GF-D8 (cell line): ENCODE data around the gene VRK2.
A peak's percentile ranks its signal among the peaks of the same experiment; 100 is the strongest.

Experiments
- DNase-seq: peaks from one replicate; lab custom pipeline; 2025; lab: John Stamatoyannopoulos, UW

The VRK2 gene

DNA sequence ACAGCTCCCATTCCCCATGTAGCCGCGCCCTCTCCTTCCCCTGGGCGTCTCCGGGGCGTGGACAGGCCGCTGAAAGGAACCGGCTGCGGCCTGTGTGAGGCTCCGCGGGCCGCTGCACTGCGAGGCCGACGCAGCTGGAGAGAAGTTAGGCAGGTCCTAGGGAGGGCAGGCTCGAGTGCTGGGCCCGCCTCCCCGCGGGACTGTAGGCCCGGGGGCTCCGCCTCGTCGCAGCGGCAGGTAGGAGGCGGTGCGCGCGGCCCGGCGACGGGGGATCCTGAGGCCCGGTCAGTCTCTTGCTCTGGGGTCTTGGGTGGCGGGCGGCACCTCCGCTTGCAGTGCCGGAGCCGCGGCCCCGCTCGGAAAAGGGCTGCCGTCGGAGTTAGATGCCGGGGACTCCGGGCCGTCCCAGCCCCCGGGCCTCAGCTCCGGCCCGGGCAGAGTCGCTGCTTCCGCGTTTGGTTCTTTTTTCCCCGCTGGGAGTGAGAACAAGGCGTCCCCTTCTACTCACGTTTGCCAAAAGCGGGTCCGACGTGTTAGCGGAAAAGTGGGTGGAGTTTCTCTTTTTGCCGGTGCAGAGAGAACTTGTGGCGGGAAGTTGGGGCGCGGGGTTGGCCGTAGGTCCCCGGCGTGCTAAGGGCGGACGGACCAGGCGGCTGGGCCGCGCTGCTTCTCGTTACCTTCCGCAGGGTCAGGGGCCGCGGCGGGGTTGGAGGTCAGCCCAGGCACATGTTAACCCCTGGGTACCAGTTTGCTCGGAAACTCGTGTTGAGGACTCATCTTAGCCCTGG, at the start of gene VRK2:
Gene VRK2 (plus strand): TSS at position 222 of the 788 bp plus-strand sequence. CDS start 2,026 bp downstream, outside the sequence.
- DNase-seq: peak; percentile 86

DNA sequence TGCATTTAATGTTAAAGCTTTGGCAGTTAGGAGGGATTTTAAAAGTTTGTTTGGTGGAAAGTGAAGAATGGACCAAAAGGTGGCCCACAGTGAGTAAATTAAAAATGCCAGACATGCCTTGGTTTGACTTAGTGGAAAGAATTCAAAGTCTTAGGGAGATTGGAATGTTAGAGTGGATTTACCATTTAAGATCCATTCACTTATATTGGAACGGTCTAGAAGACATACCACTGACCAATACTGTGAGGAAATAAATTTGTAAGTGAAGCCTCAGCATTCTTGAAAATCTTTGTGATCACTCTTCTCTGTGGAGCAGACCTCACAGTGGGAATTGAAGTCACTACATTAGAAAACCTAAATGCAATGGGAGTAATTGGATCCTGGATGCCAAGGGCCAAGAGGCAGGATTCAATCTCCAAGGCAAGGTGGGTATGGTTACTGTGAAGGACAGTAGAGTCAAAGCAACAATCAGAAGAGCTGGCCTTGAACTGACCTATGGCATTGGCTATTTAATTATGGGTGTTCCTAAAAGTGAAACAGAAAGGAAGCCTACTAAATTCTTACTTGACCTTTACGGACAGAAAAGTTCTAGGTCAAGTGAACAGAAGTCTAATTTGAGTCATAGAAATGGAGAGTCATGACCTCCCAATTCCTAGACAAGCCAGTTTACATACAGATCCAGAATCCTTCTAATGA, 40.2 kb upstream of the VRK2 start:
- DNase-seq: no peak

DNA sequence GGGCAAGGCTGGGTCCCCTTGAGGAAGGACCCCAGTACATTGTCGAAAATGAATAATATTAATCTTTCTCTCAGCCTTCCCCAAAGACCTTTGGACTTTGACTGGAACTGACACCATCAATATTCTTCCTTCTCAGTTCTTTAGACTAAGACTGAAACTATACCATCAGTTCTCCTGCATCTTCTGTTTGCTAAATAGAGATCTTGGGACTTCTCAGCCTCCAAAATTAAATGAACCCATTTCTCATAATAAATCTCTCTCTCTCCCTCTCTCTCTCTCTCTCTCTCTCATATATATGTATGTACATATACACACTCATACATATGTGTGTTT, 39.7 kb upstream of the VRK2 start:
- no peak for DNase-seq

DNA sequence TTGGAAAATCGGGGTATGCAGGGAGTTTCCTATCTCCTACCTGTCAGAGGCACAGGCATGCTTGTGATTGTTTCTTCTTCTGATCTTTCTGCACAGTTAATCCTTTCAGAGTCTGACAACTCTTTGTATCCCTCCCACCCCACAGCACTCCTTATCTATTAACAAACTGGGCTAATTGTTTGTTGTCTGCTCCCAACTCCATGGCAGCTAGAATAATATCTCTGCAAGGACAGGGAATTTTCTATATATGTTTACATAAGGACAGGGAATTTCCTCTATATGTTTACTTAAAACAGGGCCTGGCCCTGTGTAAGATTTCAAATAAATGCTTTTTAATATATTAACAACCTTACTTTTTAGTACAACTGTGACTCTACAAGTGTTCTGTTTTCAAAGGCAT, 36.0 kb upstream of the VRK2 start:
- DNase-seq: no peak

DNA sequence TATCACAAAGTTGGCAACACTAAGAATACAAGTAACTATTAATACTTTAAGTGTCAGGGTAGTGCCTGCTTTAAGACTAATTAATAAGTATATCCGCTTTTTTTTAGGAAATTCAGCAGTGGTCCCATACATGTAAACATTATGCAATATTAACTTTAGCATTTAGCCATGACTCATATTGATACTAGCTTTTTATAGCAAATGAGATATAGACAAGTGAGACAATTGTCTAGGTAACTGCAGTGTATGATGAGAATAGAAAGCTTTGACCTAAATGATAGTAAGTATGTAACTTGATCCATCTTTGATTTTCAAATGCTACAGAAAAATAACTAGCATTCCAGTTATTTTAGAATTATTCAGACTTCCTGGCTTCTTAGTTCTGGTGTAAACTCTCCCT, 27.4 kb upstream of the VRK2 start:
- no peak for DNase-seq

DNA sequence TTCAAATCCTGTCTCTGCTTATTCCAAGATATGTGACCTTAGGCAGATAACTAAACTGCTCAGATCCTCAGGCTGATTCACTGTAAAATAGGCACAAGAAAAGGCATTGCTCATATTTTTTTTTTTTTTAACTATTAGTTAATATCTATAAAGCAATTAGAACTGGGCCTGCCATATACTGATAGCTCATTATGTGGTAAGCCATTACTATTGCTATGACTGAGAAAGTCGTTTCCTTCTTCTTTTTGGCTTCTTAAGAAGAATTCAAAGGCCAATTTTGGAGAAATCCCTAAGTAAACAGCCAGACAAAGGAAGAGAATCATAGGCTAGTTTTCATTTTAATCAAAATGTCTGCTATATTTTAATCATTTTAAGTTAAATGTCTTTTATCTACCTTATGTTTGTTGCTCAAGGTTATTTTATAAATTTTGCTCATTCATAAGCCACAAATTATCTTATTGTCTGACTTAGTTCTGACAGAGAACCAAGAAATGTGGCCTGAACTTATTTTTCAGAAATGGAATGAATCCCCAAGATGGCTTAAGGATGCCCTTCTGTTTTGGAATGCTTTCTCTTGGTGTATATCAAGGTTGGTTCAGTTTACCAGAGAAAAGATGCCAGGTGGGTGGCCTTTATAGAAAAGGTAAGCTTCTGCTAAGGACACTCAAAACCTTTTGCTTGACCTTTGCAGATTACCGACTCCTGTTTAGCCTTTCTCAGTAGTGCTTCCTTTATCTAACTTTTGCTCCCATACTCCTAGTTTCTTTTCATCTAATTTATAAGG, 21.3 kb upstream of the VRK2 start:
- DNase-seq: no peak

DNA sequence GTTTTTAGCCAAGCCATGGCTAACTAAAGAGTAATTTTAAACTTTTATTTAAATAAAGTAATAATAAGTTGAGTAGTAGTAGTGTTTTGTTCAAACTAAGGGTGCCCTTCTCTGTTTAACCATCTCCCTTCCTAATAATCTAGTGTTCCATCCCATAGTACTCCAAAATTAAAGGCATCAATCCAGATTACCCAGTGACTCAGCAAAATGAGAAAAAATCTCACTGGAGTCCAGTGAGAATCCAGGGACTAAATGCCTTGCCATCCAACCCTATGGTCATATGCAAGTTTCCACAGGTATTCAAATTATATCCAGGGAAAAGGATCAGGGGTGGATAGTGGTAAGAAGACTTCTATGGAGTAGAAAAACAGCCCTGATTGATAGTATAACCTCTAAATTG, 19.6 kb upstream of the VRK2 start:
- DNase-seq: no peak

DNA sequence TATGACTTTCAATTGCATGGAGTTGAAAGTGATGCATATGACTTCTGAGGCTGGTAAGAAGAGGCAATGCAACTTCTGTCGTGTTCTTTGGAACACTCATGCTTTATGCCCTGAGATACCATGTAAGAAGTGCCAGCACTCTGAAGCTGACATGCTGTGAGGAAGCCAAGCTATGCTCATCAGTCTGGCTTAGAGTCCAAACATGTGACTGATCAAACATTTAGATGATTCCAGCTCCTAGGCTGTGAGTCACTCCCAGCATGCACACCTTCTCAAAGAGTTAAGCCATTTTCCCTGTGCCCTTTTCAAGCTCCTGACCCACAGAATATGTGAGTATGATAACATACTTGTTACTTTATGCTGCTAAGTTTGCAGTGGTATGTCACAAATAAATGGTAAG, 15.8 kb upstream of the VRK2 start:
- DNase-seq: no peak

DNA sequence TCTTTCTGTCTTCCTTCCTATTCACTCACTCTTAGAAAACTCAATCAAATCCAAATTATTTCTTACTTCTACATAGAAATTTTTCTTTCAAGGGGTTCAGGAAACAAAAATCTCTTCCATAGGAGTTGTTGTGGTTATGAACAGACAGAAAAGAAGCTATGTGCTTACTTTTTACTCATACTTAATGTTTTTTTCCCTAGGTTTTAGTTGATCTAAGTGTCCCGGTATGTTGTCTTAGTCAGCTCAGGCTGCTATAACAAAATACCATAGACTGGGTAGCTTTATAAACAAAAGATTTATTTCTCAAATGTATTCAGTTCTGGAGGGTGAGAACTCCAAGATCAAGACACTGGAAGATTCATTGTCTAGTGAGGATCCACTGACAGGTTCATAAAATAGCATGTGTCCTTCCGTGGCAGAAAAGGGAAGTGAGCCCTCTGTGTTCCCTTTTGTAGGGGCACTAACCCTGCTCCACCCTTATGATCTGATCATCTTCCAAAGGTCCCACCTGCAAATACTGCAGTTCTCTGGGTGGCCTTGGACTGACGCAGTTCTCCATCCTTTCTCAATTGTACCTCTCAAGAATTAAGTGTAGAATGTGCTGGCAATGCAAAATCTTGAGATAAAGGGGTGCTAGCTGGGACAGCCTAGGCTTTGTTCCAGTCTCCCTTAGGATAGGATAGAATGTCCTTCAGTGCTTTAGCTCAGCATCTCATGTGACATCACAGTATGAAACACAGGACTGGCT, 14.4 kb upstream of the VRK2 start:
- no peak for DNase-seq

DNA sequence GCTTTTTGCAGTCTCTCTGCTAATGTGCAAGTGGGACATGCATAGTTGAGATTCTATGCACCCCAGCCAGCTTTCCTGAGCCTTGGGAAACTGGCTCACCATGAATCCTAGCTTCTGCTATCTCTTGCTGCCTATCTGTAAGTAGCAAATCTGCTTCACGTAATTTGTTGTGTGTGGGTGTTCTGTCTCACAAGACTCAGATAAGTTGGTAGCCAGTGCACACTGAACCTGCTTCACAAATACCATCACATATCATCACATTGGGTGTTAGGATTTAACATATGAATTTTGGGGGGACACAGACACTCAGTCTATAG, 13.9 kb upstream of the VRK2 start:
- no peak for DNase-seq

DNA sequence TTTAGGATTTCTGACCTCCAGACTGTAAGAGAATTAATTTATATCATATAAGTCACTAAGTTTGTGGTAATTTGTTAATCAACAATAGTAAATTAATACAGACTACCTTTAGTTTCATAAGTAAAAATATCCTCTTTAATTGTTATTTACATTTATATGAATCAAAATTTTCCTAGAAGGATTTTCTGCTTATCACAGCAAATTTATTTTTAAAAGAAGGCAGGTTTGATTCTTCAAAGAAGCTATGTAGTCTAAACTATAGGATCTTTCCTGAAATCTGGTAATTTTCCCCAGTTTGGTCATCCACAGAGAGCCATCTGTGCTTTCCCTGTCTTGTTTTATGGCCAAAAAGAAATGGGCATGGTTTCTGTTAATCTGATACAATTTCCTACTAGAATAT, 13.1 kb upstream of the VRK2 start:
- DNase-seq: no peak

DNA sequence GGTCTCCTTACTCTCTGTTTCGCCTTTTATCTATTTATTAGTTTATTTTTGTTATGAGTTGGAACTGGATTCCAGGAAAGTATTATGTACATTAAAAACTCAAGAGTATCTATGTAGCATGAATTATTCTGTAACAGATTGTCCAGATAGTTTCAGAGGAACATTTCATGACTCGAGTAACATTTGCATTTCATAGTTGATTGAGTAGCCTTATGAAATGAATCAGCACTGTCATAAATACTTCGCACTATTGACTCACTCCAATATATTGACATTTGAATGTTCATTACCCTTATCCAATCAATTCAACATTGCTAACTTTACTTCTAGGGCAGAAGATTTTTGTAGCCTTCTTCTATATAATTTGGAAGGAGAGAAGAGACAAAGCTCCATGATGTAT, 11.3 kb upstream of the VRK2 start:
- DNase-seq: no peak

DNA sequence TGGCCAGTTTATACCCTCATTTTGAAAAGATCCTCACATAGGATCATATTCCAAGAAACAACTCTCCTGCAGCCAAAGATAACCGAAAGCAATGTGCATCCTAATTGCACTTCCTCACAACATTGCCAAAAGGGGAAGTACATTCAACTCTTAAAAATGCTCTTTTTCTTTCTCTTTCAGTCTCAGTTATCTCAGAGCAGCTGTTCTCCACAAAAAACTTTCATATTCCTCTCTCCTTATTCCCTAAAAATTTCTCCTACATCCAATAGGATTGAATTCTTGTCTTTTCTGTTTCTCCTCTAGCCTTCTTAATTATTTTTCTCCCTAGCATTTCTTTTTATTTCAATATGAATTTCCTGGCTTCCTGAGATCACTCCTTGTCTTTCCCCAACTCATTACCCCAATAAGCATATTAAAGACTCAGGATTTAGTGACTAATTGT, 7.4 kb upstream of the VRK2 start:
- DNase-seq: peak; percentile 55

DNA sequence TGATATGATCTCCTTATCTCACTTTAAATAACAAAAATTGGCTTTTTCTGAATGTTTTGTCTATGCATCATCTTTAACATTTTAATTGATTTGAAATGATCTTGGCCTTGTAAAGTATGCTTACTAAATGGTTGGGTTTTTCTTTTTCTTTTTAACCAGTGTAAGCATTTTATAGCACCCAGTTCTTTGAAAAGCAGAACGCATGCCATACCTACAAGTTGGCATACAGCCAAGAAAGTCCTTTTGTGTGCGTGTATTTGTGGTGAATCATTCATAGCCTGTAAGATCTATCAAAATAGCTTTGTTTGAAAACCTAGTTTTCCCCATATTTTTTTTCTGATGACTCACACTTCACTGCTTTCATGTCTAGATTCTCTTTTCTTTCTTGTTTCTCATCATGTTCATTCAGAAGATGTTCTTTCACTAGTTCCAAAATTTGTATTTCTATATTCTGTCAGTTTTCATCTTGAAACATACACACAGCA, 4.1 kb upstream of the VRK2 start:
- no peak for DNase-seq

DNA sequence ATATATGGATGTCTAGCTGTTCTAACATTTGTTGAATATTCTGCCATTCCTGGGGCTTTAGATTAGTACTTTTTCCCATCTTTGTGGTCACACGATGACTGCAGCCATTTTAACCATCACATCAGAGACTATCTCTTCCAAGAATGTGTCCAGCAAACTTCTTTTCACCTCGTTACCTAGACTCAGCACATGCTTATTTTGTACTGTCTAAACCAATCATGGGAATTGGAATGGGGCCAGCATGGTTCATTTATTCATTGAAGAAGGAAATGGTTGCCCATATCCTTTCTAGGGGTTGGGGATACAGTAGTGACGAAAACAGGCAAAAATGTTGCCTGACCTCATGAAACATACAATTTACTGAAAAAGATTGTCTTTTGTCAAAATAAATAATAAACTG, 2.5 kb upstream of the VRK2 start:
- no peak for DNase-seq

DNA sequence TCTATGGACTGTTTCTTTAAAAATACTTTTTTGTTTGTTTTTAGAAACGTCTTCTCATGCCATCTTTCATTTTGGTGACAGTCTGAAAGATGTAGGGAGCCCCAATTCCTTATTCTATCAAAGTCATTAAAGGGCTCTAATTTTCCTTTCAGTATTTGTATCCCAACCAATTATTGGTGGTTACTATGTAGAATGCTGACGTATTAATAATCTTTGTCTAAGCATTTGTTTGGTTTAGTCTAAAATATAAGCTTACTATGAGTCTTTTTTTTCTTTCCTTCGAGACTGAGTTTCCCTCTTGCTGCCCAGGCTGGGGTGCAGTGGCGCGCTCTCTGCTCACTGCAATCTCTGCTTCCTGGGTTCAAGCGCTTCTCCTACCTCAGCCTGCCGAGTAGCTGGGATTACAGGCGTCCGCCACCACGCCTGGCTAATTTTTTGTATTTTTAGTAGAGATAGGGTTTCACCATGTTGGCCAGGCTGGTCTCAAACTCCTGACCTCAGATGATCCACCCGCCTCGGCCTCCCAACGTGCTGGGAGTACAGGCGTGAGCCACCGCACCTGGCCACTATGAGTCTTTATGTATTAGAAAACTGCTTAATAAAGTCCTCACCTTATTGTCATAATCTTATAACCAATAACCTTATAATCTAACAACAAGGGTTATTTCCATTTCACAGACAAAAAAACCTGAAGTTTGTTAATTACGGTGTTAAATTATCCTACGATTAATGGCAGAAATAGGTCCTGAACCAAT, 849 bp upstream of the VRK2 start:
- DNase-seq: no peak

DNA sequence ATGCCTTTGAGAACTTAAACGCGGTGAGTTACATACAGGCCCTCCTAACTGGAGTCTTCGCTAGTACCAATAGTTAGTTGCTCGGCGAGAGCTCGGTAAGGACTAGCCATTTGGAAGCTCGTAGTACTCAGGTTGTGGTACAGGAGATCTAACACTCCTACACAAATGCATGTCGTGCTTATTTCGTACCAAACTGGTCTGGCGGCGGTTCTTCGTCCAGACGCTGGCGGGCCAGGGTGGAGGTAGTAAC, 346 bp upstream of the VRK2 start:
- no peak for DNase-seq

DNA sequence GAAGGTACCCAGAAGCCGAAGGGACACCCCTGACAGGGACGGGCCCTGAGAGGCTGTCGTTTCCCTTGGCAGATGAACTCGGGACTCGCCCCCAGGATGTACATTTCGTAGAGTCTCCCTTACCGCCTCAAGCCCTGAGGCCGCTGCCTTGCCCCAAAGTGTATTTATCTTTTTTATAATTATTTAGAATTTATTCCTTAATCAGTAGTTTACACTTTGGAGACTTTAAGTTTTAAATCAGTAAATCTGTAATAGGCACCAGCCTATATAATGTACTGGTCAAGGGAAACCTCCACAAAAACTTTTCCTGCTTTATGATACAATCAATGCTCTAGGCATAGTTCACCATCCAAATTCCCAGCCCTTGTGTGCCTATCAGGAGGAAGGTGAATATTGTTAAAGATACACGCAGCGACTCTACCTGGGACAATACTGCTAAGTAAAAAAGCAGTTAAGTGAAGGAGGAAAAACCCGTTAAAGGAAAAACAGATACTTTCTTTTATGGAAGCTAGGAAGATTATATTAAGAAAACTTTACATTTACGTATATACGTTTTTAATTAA, 848 bp downstream of the VRK2 start:
- no peak for DNase-seq

DNA sequence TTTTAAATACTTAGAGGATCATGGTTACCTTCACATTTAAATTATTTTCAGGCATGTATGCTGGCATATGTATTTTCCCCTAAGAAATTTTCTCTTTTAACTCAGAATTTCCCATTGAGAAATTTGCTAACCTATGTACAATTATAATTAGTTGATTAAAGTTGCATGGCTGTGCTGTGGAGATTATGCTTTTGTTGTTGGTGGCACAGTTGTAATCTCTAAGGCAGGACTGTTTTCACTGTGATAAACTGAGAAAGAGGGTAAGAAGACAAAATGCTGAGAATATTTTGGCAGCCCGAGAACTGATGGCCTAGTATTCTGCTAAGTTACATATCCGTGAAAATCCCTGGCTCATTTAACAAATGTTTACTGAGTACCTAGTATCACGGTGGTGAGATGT, 1.4 kb downstream of the VRK2 start:
- DNase-seq: no peak

DNA sequence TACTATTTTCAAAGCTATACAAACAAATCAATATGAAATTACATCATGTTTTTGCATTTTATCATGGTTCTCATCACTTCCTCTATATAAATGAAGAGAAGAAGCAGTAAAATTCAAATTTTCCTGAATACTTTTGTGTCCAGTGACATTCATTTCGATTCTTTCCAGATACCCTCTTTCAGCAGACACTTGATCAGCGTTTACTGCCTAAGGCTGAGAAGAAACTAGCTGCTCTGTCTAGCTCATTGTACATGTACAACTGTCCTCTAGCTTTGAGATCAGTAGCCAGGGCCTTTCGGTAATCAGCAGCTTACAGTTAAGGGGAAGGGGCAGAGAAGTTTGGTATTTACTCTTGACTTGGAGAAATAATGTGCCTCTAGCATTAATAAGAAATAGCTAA, 4.8 kb downstream of the VRK2 start:
- no peak for DNase-seq

DNA sequence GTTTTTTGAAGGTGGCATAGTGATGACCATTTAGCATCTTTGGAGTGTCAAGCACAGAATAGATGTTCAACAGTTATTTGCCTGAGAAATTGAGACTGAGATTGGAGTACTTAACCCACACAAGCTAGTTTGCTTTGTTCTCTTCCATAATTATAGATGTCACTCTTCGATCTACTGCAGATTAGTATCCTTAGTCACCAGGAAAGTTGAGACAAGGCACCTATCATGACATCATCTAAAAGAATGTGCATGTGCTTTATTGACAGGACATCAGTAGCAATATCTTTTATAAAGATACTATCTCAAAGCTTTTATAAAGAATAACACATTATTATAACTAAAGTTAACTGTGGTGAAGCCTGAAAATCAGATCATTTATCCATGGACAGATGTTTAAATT, 6.4 kb downstream of the VRK2 start:
- DNase-seq: no peak

DNA sequence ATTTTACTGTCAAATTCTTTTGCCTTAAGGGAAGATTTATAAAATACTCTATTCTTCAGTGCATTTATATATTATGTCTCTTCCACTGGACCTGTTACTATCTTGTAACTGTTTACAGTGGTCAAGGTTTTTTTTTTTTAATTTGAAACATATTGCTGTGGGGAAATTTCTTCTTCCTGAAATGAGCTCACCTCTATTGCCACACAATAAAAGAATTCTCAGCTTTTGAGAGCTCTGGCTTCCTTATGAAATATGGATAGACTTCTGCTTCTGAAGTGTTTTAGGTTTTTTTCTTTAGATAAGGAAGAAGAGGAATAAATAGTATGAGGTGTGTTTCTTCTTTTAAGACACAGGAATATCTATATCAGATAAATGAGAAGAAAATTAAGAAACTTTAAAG, 7.7 kb downstream of the VRK2 start:
- DNase-seq: peak; percentile 65
